Stimulated activated CD4-positive, alpha-beta T cell treated with anti-CD3 and anti-CD28 coated beads, Interleukin-12 subunit alpha, Interleukin-12 subunit beta, amount 100 ng/mL, for 48 hours (primary cell): ENCODE data around the gene PNKD.
A peak's percentile ranks its signal among the peaks of the same experiment; 100 is the strongest.

Source experiments
- DNase-seq, 3 donors: peaks; one replicate each; pipeline ENCODE4 v3.0.0-alpha.2; 2020; ENCODE audit warnings: low read depth in 2 of 3, low spot score in 1 of 3

Gene PNKD

DNA sequence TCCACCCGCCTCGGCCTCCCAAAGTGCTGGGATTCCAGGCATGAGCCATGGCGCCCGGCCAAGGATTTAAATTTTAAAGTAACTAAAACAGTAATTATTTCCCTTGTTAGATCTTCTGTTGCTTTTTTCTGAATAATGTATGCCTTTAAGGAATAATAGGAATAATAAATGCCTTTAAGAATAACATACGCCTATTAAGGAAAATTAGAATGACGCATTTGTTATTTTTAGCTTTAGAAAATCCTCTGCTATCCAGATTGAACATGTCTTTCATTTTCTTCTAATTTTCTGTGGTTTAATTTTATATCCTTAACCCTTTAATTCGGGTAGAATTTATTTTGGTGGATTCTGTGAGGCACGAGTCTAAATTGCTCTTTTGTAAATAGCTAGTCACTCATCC is 45.1 kb downstream of the PNKD start:
- DNase-seq, result no peak

DNA sequence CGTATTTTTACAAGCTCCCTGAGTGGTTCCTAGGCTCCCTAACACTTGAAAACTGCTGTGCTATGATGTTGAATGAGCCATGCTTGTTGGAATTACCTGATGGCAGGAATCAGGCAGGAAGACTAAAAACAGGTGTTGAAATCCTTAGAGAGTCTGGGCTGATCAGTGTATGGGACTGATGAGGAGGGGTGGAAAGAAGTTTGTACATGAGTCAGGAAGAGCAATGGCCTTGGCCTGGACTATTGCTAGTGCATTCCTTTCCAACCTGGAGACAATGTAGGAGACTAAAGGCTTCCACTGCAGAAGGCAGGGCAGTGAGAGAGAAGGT is 46.9 kb downstream of the PNKD start:
- DNase-seq, result no peak

DNA sequence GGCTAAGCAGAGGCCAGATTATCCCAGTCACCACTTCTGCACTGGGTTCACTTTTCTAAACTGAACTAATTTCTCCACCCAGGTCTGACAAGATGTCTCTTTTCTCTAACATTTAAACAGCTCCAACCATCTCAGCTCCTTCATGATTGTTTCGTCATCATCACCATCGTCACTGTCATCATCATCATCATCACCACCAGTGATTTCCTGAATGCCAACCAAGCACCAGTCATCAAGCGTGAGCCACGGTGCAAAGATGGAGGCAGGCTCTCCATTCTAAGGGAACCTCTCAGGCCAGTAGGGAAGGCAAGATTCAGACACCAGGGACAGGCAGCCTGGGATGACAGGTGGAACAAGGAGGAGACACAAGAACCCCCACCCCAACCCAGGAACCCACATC is 47.5 kb downstream of the PNKD start:
- DNase-seq, result no peak

DNA sequence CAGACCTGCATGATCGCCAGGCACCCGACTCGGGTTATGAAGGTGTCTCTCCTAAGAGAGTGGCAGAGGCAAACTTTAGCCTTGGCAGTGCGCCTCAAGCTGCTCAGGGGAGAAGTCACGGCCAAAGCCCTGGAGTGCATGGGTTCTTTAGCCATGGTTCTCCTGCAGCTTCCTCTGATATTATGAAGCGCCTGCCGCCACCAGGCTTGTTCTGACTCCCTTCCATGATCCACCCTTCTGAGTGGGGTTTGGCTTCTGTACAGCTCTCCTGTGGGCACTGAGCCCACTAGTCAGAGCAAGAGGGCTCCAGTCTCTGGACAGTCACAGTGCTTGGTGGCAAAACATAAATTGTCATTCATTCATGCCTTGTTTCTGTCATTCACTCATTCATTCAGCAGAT is 47.9 kb downstream of the PNKD start:
- no peak for DNase-seq

DNA sequence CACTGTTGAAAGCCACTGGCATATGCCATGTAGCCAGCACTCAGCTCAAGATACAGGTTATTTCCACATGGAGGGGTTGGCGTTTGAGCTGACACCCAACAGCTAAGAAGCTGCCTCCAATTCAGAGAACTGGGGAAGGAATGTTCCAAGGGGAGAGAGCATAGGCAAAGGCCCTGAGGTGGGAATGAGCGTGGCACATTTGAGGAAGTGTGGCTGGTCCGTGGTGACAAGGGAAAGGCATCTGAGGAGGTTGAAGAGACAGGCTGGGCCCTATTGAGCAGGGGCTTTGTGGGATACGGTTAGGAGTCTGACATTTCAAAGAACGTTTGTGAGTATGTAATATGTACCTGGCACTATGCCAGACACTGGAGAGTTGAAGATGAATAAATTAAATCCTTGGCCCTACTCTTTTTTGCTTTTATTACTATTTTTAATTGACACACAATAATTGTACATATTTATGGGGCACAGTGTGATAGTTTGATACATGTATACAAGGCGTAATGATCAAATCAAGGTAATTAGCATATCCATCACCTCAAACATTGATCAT is 49.6 kb downstream of the PNKD start:
- DNase-seq, result no peak

DNA sequence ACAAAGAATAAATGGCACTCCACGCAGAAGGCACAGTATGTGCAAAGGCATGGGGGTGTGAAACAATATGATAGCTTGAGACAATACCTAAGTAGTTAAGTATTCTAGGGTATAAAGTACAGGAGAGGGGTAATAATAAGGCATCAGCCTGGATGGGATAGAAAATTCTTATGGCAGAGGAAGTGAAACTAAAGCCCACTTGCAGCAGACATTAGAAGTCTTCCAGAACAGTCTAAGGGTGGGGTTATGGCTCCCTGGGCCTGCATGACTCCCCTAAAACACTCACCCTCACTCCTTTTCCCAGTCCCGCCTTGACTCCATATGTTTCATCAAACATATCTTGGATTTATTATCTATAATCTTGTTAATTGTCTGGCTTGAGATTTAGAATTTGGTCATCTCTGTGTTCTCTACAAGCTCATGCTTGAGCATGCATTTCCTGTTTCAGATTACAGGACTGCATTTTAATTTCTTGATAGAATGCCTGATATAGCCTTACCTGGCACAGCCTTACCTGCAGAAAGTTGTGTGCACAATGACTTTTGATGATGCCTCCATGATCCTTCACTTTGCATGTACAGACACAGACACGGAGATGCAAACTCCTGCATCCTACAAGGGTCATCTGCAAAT is 50.5 kb downstream of the PNKD start:
- no peak for DNase-seq

DNA sequence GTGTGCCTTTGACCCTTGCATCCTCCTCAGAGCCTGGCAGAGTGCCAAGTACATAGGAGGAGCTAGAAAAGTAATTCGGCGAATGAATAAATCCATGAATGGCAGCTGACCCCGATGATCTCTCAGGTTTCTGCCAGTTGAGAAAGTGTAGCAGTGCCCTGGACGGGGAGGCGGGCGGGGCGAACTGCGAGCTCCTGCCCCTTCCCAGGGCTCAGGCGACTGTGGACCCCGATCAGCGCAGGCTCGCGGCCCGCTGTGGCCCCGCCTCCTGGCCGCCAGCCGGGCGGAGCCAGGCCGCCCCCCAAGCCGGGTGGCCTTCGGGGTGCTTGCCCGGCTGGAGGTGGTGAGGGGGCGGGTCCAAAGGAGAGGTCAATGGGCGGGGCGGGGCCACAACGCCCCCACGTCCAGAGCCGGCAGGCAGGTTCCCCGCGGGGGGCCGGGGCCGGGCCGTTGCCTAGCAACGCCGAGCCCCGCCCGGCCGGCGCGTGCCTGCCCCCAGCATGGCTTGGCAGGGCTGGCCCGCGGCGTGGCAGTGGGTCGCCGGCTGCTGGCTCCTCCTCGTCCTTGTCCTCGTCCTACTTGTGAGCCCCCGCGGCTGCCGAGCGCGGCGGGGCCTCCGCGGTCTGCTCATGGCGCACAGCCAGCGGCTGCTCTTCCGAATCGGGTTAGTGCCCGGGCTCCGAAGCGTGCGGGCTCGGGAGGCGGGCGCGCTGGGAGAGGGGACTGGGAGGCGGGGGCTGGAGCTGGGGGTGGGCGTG is 52.6 kb downstream of the PNKD start:
- peak in 2 of 3 donors; percentile 4 to 32 for DNase-seq

DNA sequence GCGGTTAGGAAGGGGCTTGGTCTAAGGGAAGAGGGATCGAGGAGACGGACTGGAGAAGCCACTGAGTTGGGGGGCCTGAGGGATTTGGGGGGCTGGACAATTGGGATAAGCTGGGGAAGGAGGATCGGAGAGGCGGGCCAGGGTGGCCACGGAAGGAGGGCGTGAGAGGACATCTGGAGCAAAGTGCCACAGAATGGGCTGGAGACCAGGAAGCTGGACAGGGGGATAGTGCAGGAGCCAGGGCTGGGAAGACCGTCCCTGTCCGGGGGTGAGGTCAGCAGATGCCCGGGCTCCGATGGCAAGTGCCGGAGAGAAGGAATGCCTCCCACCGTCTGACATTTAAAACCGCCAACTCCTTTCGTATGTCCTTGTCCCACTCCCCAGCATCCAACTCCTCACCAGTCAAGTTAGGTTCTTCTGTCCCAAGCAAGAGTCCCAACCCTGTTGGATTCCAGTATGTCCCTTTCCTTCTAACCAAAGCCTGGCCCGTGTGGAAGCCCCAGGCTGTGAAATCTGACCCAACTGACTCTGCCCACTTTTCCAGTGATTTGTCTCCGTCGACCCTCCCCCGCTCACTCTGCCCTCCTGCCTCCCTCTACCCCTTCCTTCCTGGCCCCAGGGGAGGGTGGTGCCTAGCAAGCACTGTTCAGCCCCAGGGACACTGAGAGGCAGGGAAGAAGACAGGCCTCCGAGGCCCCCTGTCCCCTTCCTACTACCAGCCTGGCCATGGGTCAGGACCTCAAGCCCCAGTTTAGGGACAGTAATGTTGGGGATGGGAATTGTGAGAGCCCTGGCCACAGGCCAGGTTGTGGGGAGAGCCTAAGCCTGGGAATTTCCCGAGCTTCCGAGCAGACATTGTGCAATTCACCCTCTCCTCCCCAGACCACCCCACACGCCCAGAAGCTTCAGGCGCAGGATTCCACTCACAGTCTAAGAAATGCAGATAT is 53.5 kb downstream of the PNKD start:
- no peak for DNase-seq

DNA sequence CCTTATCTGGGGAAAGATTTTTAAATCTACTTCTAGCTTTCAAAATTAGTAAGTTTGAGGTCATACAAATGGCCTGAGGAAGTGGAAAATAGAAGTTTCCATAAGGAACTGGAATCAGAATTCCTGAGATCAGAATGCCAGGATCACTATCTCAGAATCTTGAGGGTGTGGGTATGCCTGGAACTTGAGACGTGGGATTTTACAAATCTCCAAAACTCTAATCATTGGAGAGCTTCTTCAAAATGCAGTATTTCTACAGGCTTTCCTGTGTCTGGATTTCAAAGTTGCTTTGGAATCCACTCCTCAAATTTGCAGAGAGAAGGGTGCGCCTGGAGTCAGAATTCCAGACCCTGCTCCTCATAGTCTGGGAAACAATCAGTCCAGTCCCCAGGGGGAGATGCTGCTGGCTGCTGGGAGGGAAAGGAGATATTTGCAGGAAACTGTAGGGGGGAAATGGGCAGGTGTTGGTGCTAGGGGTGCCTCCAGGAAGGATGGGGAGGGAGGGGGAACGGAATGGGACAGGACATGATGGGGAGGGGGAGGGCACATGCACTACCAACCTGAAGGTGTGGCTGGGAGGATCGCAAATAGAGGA is 55.3 kb downstream of the PNKD start:
- DNase-seq, result no peak

DNA sequence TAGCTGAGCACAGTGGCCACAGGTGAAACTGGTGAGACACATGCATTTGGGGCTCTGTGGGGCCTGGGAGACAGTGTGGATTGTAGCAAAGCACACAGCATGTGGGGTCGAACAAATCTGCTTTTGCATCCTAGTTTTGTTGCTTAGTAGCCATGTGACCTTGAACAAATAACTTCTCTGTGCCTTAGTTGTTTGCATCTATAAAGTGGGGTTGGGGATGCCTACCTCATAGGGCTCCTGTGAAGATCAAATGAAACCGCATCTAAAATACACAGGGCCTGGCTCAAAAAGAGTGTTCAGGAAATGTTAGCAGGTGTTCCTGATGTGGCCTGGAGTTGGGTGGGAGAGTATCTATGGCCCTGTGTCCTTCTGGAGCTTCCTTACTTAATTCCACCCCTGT is 56.0 kb downstream of the PNKD start:
- DNase-seq, result no peak

DNA sequence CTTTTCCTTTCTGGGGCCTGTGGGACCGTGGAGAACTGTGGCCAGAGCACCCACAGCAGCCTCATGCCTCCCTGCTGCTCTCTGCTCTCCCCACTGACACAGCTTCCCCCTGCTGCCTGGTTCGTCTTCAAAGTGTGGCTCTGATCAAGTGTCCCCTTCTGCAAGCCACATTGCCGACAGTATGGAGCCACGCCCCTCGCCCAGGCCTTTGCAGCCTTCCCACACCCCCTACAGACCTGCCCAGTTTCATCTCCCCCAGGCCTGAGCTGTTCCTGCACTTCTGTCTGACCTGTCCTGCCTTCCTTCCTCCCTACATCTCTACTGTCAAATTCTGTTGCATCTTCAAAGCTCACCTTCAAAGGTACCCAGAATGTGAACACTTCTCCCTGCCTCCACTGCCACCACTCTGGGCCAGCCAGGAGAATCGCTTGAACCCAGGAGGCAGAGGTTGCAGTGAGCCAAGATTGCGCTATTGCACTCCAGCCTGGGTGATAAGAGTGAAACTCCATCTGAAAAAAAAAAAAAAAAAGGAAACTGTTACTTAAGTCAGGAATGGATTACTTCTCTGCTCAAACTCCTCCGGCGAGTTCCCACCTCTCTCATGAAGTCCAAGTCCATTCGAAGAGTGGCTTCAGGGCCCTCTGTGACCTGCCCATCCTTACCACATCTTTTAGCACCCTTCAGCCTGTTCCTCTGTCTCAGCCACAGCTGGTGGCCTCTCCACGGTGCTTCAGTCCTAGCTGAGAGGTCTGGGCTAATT is 57.3 kb downstream of the PNKD start:
- no peak for DNase-seq

DNA sequence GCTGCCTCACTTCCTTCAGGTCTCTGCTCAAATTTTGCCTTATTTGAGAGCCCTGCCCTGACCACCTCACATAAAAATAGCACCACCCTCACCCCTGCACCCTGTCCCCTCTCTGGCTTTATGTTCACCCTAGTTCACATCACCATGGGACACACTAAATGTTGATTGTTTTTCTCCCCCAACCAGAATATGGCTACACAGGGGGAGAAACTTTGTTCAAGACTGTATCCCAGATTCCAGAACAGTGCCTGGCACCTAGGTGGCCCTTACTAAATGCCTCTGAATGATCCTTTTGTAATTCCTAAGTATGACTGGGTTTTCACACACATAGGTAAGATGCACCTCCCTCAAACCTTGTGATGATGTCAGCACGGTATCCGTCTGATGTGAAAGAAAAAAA is 58.0 kb downstream of the PNKD start:
- no peak for DNase-seq

DNA sequence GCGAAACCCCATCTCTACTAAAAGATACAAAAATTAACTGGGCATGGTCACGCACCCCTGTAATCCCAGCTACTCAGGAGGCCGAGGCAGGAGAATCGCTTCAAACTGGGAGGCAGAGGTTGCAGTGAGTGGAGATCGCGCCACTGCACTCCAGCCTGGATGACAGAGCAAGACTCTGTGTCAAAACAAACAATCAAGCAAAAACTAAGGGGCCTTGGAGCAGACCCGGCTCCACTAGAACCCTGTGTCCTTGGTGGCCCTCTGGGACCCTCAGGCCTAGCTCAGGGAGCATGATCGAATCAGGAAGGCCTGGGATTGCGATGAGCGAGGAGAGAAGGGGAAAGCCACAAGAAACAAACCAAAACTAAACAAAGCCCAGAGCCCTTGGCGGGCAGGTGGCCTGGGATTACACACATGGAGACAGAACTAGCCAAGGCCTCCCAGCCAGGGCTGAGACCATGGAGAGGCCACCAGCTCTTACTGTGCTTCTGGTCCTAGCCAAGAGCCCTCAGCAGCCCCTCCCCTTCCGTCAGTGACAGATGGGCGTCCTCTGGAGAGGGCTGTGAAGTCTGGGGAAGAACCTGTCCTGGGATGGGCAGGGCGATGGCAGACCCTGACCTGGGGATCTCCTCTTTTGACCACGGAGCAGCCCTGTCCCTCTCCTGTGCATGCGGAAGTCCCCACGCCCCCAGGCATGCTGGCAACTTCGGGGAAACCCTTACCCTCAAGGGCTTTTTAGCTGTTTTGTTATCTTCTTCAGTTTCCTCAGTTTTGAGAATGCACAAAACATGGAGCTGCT is 58.9 kb downstream of the PNKD start:
- no peak for DNase-seq

DNA sequence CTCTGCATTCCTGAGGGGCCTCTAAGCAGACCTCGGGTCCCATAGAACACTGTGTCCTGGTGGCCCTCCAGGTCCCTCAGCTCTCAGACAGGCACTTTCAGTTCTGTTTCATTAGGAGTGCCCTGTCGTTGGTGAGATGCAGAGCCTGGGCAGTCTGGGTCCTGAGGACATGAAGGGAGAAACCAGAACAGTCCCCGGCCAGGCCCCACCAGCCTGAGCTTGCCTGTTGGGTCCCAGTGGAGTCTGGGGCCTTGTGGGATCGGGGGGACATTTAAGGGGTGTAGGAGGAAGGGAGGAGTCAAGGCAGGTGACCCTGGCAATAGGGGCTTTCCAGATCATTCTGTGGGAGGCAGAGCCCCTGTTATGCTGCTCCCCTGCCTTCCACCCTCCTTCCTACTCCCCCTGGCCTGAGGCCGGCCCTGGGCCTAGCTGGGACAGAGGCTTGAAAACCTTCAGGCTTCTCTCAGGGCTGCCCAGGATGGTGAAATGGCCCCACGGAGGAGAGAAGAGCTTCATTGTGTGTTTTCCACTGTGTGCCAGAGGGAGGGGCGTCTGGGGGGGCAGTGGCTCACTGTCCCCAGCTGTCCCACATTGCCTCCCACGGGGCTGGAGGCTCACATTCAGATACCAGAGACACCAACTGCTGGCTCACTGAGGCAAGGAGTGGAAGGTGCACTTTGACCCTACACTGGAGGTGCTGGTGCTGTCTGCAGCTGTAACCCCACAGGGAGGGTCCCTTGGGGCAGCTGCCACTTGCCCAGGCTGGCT is 59.7 kb downstream of the PNKD start:
- no peak for DNase-seq

DNA sequence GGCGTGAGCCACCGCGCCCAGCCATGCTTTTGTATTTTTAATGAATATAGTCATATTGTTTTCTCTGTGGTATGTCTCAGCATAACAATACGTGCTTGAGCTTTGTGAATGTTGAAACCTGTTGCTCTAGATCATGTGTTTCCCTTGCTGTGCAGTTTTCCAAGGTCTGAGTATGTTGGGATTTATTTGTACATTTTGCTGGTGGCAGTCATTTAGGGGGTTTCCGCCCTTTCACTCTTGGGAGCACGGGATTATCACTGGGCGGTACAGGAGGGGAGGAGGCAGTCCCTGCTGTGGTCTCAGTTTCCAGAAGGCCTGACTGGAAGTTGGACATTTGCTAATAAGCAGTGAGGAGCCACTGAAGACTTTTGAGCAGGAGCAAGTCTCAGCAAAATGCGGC is 61.4 kb downstream of the PNKD start:
- no peak for DNase-seq

DNA sequence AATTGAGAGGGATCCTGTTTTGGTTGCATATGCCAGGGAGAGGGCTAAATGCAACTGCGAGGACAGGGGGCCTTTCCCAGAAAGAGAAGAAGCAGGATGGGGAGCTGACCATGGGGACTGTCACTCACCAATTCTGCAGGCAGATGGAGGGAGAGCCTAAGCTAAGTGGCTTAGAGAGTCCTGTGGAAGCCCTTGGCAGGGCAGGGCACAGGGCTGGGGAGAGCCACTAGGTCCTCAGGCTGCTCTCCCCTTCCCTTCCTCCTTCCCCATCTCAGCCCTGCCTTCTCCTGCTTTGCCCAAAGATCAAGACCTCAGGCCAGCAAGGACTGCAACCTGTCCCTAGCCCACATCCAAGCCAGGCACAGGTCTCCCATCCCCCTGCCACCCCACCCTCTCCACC is 62.0 kb downstream of the PNKD start:
- no peak for DNase-seq

DNA sequence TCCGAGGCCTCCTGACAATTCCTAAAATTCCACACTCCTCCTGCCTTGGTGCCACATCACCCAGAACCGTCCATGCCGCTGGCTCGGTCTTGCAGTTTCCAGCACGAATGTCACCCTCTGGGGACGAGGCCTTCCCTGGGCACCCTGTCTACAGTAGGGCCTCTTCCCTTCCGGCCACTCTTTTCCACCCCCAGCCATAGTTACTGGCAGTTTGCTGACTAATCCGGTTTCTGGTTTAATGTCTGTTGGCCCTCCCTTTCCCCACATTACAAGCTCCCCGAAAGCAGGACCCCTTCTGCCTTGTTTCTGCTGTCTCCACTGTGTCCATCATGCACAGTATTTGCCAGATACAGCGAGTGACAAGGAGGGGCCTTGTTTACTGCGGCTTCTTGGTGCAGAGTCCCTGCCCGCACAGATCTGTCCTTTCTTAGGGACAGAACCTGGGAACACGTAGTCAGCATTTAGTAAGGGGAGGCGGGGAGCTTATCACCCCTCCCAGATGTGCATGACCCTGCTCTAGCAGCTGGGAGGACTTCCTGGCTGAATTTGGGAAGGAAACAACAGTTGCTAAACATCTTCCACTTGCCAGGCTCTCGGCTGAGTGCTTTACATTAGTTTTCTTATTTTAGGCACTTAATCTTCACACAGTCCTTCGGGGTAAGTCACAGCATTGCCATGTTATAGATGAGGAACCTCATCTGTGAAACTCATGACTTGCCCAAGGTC is 62.8 kb downstream of the PNKD start:
- DNase-seq, result no peak

DNA sequence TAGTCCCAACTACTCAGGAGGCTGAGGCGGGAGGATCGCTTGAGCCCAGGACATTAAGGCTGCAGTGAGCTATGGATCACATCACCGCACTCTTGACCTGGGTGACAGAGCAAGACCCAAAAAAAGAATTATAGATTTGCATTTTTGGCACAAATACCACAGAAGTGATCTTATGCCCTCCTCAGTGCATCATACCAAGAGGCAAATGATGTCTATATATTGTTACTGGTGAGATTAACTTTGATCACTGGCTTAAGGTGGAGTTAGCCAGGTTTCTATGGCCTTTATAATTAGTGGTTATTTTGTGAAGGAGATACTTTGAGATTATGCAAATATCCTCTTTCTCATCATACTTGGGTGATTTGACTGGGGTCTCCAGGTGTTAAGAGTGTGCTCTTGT is 64.2 kb downstream of the PNKD start:
- no peak for DNase-seq
